ENCODE results near the gene SUGP1.
"Not testable (repeated sequence)": the region's sequence is repeated elsewhere in the genome, so short reads cannot be mapped to it uniquely, and the experiment has no call there.

Gene SUGP1, protein sequence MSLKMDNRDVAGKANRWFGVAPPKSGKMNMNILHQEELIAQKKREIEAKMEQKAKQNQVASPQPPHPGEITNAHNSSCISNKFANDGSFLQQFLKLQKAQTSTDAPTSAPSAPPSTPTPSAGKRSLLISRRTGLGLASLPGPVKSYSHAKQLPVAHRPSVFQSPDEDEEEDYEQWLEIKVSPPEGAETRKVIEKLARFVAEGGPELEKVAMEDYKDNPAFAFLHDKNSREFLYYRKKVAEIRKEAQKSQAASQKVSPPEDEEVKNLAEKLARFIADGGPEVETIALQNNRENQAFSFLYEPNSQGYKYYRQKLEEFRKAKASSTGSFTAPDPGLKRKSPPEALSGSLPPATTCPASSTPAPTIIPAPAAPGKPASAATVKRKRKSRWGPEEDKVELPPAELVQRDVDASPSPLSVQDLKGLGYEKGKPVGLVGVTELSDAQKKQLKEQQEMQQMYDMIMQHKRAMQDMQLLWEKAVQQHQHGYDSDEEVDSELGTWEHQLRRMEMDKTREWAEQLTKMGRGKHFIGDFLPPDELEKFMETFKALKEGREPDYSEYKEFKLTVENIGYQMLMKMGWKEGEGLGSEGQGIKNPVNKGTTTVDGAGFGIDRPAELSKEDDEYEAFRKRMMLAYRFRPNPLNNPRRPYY

DNA sequence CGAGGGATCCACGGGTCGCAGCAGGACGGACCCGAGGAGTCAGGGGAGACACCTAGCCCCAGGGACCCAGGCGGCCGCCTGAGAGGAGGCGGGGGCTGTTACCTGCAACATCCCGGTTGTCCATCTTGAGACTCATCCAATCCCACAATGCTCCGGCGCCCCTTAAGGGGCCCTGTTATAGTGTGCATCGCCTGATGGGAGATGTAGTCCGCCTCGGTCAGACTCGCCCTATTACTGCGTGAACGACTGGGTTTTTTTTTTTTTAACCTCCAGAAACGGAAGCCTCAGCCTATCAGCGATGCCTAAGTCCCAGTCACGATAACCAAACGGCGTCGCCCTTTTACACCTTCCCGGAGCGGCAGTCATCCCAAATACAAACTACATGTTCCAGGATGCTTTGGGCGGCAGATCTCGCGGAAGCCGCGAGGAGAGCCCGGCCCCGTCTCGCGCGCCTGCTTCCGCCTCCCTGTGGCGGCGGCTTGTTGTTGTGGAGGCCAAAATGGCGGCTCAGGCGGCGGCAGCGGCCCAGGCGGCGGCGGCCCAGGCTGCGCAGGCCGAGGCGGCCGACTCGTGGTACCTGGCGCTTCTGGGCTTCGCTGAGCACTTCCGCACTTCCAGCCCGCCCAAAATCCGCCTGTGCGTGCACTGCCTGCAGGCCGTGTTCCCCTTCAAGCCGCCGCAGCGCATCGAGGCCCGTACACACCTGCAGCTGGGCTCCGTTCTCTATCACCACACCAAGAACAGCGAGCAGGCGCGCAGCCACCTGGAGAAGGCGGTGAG lies at the start of gene SUGP1, which contains the start of gene MAU2:
Gene SUGP1 (minus strand): TSS at position 149 of the 780 bp plus-strand sequence. CDS start 13 bp downstream, at position 136.
Gene MAU2 (plus strand): TSS at position 469 of the 780 bp plus-strand sequence. CDS start 31 bp downstream, at position 500.
- DNase-seq = peak; percentile 96

DNA sequence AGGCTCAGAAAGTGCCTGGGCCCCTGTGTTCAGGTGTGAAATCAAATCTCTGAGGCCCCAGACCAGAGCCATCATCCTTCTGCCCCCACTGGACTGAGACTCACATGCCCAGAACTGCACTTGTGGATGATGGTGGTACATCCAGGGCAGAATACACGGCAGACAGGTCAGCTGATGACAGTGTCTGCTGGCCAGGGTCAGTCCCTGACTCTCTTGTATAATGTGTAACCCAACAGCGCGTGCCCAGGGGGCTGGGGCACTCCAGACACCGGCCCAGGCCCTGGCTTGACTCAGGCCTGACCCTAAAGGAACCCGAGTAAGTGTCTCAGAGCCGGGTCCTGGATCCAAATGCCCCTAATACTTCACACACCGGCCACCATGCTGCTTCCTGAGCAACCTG lies 47.8 kb upstream of the SUGP1 start:
- no peak for DNase-seq

DNA sequence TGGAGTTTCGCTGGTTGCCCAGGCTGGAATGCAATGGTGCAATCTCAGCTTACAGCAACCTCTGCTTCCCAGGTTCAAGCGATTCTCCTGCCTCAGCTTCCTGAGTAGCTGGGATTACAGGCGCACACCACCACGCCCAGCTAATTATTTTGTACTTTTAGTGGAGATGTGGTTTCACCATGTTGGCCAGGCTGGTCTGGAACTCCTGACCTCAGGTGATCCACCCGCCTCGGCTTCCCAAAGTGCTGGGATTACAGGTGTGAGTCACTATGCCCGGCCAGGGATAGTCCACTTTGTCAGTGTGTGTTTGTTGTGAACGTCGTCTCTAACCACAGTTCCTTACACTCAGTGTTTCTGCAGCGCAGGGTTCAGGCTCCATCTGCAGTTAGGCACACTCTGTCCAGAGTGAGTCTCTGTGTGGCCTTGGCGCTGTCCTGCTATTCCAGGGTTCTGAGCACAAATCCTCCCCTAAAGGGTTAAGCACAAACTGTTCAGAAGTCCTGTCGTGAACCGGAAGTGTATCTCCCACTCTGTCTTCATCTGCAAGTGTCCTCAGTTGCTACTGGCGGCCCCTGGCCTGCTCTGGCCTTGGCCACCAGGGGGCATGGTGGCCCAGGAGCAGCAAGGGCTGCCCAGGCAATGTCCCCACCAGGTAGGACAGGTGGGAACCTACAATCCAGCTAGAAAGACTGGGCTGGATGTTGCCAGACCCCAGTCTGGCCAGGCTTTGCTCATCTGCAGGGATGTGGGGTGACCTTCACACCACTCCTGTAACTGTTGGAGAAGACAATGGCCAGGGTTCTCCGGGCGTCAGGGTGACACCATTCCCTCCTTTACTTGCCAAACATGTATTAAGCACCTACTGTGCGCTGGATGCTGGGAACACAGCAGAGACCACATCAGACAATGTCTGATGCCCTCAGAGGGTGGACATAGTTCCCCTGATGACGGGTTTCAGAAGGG lies 46.4 kb upstream of the SUGP1 start:
- DNase-seq = peak; percentile 18

DNA sequence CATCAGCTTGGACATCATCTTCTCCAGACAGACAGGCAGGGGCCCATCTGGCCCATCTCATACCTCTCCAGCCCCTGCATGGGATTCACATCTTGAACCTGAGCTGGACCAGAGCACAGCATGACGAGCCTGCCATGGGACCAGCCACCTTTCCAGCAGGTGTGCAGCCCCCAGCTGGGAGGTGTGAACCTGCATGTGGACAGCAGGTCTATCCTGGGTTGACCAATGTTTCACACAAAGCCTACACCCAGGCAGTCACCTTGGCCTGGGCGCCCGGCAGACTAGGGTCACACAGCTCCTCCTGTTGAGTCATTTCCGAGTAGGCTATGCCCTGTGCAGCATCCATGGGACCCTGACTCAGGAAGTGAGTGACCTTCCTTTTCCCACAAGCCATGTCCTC lies 41.8 kb upstream of the SUGP1 start:
- no peak for DNase-seq

DNA sequence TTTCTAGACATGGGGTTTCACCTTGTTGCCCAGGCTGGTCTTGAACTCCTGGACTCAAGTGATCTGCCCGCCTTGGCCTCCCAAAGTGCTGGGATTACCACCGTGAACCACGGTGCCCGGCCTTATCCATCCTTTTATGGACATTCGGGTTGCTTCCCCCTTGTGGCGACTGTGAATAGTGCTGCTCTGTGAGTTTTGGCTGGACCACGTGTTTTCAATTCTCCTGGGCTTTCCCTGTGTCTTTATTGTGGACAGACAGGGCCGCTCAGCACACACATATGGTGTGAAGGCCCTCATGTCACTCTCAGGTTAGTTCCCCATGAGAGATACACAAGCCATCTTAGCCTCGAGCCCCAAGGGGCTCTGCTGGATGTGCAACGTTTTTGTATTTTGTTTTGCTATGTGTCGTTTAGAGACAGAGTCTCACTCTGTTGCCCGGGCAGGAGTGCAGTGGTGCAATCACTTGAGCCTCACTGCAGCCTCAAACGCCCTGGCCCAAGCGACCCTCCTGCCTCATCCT lies 40.8 kb upstream of the SUGP1 start:
- DNase-seq = peak; percentile 44

DNA sequence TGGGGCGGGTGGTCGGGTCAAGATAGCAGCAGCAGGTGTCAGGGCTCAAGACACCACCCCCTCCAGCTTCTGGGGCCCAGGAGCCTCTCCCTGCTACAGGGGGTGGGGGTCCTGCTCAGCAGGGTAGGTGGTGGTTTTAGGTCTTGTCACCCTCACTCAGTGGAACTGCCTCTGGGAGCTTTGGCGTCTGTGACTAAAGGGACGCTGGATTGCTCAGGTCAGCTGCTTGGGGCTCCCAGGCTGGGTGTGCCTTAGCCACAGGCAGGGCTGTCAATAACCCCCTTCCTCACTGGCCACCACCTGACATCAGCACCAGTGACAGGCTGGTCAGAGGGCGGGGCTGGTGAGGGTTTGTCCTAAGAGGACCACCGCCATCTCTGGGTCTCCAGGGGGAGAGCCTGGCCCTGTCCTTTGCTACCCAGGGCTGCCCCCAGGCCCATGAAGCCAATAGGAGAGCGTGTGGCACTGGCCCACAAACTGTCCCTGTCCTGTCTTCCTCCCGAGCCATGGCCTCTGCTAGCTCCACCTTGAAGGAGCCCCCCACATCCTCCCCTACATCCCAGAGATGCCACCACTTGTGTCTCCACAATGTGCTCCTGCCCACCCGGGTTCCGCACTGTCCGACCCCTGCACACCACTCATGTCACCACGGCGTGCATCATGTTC lies 36.7 kb upstream of the SUGP1 start:
- no peak for DNase-seq

DNA sequence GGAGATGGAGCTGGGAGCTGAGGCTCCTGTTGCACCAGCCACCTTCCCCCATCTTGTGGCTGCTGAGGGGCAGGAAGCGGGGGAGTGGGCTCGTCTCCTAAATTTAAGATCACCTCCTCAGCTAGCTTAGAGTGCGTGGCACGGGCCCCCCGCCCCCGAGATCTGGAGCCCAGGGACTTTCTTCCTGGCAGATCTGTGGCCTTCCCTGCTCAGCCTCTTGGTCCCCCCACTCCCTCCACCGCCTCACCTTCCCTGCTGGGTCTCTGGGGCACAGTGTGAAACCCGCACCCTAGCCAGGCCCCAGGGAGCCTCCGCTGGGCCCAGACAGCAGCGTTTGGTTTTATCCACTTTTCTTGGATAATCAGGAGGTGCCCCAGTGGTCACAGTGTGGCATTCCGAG lies 36.2 kb upstream of the SUGP1 start:
- DNase-seq = no peak

DNA sequence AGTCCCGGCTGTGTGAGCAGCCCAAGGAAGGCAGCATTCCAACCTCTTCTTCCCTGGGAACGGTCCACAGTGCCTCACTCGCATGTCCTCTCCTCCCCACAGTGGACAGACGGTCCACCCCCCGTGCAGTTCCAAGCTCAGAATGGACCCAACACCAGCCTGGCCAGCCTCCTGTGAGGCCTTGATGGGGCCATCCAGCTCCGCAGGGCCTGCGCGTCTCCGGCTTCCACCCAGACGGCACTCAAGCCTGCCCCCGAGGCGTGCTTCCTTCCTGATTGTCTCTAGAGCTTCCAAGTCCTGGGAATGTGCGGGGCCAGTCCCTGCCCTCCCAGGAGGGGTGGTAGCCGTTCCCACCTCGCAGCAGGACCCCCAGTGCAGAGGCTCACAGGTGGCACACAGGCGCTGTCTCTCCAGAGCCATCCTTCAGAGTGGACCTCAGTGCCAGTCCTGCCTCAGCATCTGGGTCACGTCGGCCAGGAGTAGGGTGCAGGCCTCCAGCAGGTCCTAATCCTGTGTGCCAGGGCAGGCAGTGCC lies 35.4 kb upstream of the SUGP1 start:
- DNase-seq = no peak

DNA sequence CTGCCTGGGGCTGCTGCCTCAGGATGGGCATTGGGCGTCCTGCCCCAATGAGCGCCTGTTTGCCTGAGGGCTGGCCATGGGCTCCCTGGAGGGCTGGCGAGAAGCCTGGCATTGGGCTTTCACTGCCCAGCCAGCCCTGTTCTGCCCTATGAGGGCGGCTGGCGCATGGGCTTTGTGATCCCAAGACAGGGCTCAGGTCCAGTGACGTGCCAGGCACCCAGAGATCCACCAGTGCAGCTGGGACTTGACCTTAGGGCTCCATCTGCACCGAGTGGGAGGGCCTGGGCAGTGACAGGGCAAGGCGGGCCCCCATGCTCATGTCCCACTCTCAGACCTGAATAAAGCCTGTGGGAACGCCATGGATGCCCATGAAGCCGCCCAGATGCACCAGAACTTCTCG lies 34.6 kb upstream of the SUGP1 start:
- no peak for DNase-seq

DNA sequence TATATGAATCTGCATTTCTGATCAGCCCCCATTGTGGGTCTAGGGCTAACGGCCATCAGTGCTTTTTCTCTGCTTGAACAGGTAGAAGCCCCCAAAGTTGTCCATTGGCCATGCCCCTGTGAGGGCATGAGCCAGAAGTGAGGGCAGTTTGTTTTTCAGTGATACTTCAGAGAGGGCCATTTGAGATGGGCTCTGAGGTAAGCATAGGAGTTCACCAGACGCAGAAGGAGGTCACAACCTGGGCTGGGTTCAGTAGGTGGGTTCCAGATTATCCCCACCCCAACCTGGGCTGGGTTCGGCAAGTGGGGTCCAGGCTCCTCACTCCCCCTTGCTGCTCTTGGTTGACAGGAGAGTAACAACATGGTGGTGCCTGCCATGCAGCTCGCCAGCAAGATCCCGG lies 33.7 kb upstream of the SUGP1 start:
- DNase-seq = no peak

DNA sequence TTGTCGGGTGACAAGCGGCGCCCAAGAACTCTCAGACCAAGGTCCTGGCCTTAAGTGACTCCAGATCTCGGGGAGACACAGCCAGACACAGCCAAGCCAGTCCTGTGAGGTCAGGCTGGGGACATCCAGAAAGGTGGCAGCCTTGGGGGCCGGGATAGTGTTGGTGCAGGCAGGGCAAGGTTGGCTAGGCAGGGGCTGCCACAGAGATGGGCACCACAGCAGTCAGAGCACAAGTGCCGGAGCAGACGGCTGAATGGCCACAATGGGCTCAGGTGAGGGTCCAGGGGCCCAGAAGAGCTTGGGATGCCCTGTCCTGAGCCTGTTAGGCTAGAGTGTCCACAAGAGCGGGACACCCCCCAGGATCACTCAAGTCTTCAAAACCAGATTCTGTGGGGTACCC lies 32.5 kb upstream of the SUGP1 start:
- no peak for DNase-seq

DNA sequence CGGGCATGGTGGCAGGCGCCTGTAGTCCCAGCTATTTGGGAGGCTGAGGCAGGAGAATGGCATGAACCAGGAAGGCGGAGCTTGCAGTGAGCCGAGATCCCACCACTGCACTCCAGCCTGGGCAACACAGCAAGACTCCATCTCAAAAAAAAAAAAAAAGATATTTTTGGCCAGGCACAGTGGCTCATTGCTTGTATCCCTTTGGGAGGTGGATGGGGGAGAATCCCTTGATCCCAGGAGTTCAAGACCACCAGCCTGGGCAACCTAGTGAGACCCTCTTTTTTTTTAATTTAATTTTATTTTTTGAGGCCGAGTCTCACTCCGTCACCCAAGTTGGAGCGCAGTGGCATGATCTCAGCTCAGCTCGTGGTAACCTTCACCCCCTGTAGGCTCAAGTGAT lies 30.4 kb upstream of the SUGP1 start:
- not testable (repeated sequence) for DNase-seq

DNA sequence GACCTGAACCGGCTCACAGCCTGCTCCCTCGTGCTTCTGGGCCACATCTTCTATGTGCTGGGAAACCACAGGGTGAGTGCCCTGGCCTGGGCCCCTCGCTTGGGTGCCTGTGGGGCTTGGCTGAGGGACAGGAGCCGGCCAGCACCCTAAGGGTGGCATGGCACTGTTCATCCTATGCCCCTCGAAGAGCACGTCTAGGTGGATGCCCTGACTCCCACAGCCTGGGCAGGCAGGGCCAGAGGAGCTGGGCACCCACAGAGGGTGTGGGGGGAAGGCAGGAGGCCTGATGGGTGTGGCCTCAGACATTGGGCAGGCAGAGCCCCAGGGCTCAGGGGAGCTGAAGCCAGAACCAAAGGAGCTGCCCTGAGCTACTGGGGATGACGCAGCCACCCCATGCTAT lies 29.1 kb upstream of the SUGP1 start:
- no peak for DNase-seq

DNA sequence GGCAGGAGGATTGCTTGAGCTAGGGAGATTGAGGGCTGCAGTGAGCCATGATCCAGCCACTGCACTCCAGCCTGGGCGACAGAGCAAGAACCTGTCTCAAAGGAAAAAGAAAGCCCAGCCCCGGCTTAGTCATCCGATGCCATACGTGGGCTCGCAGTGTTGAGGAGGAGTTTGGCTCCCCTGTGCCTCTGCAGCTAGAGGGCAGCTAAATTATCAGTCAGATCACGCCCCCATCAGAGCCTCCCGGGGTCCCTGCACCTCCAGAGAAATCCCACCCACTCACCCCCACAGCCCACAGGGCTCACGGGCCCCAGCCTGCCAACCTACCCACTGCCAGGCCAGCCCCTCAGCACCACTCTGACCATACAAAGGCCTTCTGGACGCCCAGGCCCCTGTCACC lies 28.0 kb upstream of the SUGP1 start:
- DNase-seq = no peak

DNA sequence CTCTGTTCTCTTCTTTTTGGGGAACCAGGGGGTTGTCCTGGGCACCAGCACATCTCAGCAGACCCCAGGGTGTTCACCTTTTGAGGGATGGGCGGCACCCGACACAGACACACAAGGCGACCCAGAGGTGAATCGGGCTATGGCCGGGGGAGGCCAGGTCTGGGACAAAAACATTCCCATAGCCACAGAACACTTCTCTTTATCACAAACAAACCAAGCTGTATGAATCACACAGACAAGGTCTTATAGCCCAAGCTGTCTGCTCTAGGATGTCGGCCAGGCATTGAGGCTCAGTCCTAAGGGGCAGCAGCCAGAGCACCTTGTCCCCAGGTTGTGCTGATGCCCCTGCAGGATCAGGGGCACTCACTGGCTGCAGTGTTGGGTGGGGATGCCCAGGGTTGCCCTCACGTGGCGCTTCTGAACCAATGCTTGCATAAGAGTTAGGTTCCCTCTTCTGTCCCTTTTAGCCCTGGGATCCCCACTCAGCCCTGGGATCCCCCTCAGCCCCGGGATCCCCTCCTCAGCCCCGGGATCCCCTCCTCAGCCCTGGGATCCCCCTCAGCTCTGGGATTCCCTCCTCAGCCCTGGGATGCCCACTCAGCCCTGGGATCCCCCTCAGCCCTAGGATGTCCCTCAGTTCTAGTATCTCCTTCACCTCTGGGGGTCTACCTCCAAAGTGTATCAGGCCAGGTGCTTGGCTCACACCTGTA lies 27.2 kb upstream of the SUGP1 start:
- DNase-seq = no peak

DNA sequence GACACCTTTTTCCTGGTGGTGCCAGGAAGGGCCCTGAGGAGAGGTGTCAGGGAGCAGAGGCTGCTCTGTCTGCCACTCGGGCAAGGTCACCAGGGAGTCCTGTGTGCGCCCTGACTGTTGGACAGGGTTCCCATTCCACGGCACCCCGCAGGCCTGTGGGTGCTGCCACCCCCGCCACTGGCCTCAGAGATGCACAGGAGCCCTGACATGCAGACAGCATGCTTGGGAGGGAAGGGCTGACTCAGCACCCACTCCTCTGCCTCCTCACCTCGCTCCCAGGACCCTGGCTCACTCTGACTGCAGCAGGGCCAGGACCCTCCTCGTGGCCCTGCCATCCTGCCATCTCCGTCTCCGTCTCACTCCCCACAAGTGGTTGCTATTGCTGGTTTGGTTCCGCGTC lies 25.7 kb upstream of the SUGP1 start:
- no peak for DNase-seq

DNA sequence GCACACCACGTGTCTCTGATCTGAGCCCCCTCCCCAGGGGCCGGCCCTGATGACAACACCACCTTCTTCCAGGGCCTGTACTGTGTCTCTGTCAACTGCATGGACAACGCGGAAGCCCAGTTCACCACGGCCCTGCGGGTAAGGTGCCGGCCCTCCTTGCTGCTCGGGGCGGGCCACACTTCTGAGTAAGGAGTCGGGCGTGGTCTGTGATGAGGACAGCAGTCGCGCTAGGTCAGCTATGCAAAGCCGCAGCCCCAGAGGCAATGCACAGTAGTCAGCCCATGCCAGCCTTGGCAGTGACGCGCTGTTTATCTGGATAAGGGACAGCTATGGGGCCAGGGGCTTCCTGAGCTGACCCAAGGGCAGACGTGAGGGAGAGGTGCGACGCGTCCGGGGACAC lies 24.9 kb upstream of the SUGP1 start:
- no peak for DNase-seq

DNA sequence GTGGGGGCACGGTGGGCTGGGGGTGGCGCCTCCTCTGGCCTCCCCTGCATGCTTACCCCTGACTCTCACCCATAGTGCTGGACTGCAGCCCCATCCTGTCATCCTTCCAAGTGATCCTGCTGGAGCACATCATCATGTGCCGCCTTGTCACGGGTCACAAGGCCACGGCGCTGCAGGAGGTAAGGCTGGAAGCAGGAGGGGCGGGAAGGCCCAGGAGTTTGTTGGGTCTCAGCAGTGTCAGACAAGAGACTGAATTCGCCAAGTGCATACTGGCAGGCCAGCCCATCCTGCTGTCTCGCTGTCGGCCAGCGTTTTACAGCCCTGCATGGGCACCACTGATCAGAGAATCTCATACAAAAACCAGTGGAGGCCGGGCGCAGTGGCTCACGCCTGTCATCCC lies 23.5 kb upstream of the SUGP1 start:
- no peak for DNase-seq

DNA sequence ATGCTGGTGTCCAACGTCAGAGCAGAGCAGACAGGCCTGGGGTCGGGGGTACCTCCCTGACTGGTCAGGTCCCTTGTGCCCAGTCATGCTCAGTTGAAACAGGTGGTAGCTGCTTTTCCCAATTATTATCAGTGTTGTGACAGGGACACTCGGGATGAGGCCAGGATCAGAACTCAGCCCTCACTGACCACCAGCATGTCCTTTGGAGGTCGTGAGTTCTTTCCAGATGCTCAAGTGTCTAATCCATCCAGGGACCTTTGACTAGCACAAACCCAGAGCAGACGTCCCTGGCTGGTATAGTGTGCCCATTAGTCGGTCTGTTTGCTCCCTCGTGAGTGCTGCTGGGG lies 22.7 kb upstream of the SUGP1 start:
- DNase-seq = no peak

DNA sequence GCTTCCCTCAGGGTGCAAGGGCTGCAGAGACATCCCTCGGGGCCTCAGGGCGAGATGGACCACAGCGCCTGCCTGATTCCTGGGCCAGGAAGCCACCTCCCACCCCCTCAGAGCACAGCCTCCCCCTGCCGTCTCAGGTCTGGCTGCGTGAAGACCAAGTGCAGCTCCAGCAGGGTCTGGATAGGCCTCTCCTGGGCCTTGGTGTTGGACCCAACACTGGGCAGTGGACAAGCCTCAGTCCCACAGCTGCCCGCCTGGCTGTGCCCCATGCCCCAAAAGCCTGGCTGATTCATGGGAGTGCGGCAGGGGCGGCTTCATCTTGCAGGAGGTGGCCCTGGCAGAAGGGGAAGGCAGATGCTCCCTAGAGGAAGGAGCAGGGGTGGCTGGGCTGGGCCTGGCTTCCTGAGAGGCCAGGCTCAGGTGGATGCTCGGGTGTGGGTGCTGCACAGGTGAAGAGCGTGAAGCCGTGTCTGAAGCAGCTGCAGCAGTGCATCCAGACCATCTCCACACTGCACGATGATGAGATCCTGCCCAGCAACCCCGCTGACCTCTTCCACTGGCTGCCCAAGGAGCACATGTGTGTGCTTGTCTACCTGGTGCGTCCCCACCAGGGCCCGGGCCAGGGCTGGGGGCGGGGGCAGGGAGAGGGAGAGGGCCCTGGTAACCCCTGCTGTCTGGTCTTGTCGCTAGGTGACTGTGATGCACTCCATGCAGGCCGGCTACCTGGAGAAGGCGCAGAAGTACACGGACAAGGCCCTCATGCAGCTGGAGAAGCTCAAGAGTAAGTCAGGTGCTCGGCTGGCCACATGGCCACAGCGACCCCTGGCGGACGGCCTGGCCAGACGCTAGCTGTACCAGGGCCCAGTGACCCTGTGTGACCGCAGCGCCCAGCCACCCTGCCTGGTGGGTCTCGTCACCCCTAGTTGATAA lies 22.0 kb upstream of the SUGP1 start:
- peak; percentile 25 for DNase-seq
